Measurements from ENCODE around the gene FAM110A.
"Not testable (repeated sequence)": the region's sequence is repeated elsewhere in the genome, so short reads cannot be mapped to it uniquely, and the experiment has no call there.

The FAM110A gene

GRCh38 chr20:824916-825315 is 8.6 kb upstream of the FAM110A start:
- H3K4me3 ChIP-seq (ENCODE audit: severe bottlenecking), result no peak overlapping the region
- no peaks in the 10 kb centered on the region for H3K4me1 ChIP-seq (ENCODE audit: insufficient read depth, poor library complexity, severe bottlenecking)
- H3K27me3 ChIP-seq (ENCODE audit: insufficient read depth, poor library complexity, severe bottlenecking), result no peaks in the 10 kb centered on the region
- DNase-seq (ENCODE audit: low spot score) (no peak), ATAC-seq (ENCODE audit: low read depth) (no peak)
- H3K36me3 ChIP-seq (ENCODE audit: low read depth), result no peaks in the 10 kb centered on the region
- no peaks in the 10 kb centered on the region for H3K9me3 ChIP-seq (ENCODE audit: severe bottlenecking)
- no peak overlapping the region for H3K27ac ChIP-seq (ENCODE audit: poor library complexity, severe bottlenecking)
- TF ChIP-seq, protein P1, sequence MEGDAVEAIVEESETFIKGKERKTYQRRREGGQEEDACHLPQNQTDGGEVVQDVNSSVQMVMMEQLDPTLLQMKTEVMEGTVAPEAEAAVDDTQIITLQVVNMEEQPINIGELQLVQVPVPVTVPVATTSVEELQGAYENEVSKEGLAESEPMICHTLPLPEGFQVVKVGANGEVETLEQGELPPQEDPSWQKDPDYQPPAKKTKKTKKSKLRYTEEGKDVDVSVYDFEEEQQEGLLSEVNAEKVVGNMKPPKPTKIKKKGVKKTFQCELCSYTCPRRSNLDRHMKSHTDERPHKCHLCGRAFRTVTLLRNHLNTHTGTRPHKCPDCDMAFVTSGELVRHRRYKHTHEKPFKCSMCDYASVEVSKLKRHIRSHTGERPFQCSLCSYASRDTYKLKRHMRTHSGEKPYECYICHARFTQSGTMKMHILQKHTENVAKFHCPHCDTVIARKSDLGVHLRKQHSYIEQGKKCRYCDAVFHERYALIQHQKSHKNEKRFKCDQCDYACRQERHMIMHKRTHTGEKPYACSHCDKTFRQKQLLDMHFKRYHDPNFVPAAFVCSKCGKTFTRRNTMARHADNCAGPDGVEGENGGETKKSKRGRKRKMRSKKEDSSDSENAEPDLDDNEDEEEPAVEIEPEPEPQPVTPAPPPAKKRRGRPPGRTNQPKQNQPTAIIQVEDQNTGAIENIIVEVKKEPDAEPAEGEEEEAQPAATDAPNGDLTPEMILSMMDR (IDR thresholded peaks at IDR 0.05; ENCODE audit: poor library complexity, severe bottlenecking), result no peak

GRCh38 chr20:825710-826421 is 7.6 kb upstream of the FAM110A start:
- DNase-seq (ENCODE audit: low spot score), result no peak
- Histone ChIP-seq H3K9me3 (ENCODE audit: severe bottlenecking) (no peaks in the 10 kb centered on the region), H3K36me3 (ENCODE audit: low read depth) (no peaks in the 10 kb centered on the region), H3K4me1 (ENCODE audit: insufficient read depth, poor library complexity, severe bottlenecking) (no peaks in the 10 kb centered on the region), H3K4me3 (ENCODE audit: severe bottlenecking) (no peak overlapping the region), H3K27ac (ENCODE audit: poor library complexity, severe bottlenecking) (no peak overlapping the region), H3K27me3 (ENCODE audit: insufficient read depth, poor library complexity, severe bottlenecking) (no peaks in the 10 kb centered on the region)
- ATAC-seq (ENCODE audit: low read depth), result no peak
- TF ChIP-seq, protein P1 (IDR thresholded peaks at IDR 0.05; ENCODE audit: poor library complexity, severe bottlenecking), result no peak

GRCh38 chr20:826695-827323 is 6.7 kb upstream of the FAM110A start:
- TF ChIP-seq, protein P1 (IDR thresholded peaks at IDR 0.05; ENCODE audit: poor library complexity, severe bottlenecking), result no peak
- no peak overlapping the region for H3K4me3 ChIP-seq (ENCODE audit: severe bottlenecking)
- no peaks in the 10 kb centered on the region for H3K9me3 ChIP-seq (ENCODE audit: severe bottlenecking)
- no peak for ATAC-seq (ENCODE audit: low read depth)
- DNase-seq (ENCODE audit: low spot score), result no peak
- H3K27me3 ChIP-seq (ENCODE audit: insufficient read depth, poor library complexity, severe bottlenecking), result no peaks in the 10 kb centered on the region
- H3K27ac ChIP-seq (ENCODE audit: poor library complexity, severe bottlenecking), result no peak overlapping the region
- H3K4me1 ChIP-seq (ENCODE audit: insufficient read depth, poor library complexity, severe bottlenecking), result no peaks in the 10 kb centered on the region
- no peaks in the 10 kb centered on the region for H3K36me3 ChIP-seq (ENCODE audit: low read depth)

DNA sequence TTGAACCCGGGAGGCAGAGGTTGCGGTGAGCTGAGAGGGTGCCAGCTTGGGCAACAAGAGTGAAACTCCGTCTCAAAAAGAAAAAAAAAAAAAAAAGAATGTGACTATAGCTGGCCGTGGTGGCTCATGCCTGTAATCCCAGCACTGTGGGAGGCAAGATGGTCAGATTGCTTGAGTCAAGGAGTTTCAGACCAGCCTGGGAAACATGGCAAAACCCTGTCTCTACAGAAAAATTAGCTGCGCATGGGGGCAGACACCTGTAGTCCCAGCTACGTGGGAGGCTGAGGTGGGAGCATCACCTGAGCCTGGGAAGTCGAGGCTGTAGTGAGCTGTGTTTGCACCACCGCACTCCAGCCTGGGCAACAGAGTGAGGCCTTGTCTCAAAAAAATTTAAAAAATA is 5.5 kb upstream of the FAM110A start:
- H3K4me1 ChIP-seq (ENCODE audit: insufficient read depth, poor library complexity, severe bottlenecking); H3K9me3 ChIP-seq (ENCODE audit: severe bottlenecking); H3K4me3 ChIP-seq (ENCODE audit: severe bottlenecking); H3K36me3 ChIP-seq (ENCODE audit: low read depth); ATAC-seq (ENCODE audit: low read depth); H3K27ac ChIP-seq (ENCODE audit: poor library complexity, severe bottlenecking); H3K27me3 ChIP-seq (ENCODE audit: insufficient read depth, poor library complexity, severe bottlenecking); DNase-seq (ENCODE audit: low spot score): not testable (repeated sequence)

GRCh38 chr20:828987-829386 is 4.5 kb upstream of the FAM110A start:
- Histone ChIP-seq H3K4me1 (ENCODE audit: insufficient read depth, poor library complexity, severe bottlenecking) (no peaks in the 10 kb centered on the region), H3K27me3 (ENCODE audit: insufficient read depth, poor library complexity, severe bottlenecking) (no peaks in the 10 kb centered on the region), H3K9me3 (ENCODE audit: severe bottlenecking) (no peaks in the 10 kb centered on the region), H3K4me3 (ENCODE audit: severe bottlenecking) (no peak overlapping the region), H3K27ac (ENCODE audit: poor library complexity, severe bottlenecking) (no peak overlapping the region), H3K36me3 (ENCODE audit: low read depth) (no peaks in the 10 kb centered on the region)
- no peak for DNase-seq (ENCODE audit: low spot score)
- no peak for ATAC-seq (ENCODE audit: low read depth)
- TF ChIP-seq, protein P1 (IDR thresholded peaks at IDR 0.05; ENCODE audit: poor library complexity, severe bottlenecking), result no peak
